T-helper 1 cell (primary cell): ENCODE data around the gene TBC1D22A.

Experiments used
- DNase-seq, 5 donors: peaks; one replicate each; pipeline ENCODE4 v3.0.0-alpha.2; 2012 to 2020

The TBC1D22A gene

DNA sequence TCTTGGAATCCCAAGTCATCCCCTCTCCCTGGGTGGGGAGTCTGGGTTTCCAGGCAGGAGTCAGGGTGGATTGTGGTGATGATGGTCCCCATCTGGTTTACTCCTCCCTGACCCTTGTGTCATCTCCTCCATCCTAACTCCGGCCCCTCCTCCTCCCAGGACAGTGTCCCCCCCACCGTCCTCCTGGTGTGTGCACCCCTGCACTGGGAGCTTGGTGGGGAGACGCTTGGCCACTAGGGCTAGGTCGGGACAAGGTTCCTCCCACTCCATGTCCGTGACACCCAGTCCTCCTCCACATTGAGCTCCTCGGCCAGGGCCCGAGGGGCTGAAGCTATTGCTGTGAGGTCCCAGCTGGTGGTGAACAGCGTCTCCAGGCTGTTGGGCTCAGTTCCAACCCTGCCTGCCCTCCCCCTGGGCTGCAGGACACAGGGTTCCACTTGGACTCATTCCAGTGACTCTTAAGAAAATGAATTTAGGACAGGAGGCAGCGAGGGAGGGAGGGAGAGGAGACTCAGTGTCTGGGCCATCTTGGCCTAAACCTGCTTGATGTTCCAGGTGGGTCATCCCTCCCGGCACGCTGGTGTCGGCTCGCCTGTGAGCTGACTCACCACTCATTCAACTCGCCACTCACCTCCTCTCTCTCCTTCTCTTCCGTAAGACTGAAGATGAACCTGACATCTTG is 433.2 kb downstream of the TBC1D22A start:
- DNase-seq = no peak

DNA sequence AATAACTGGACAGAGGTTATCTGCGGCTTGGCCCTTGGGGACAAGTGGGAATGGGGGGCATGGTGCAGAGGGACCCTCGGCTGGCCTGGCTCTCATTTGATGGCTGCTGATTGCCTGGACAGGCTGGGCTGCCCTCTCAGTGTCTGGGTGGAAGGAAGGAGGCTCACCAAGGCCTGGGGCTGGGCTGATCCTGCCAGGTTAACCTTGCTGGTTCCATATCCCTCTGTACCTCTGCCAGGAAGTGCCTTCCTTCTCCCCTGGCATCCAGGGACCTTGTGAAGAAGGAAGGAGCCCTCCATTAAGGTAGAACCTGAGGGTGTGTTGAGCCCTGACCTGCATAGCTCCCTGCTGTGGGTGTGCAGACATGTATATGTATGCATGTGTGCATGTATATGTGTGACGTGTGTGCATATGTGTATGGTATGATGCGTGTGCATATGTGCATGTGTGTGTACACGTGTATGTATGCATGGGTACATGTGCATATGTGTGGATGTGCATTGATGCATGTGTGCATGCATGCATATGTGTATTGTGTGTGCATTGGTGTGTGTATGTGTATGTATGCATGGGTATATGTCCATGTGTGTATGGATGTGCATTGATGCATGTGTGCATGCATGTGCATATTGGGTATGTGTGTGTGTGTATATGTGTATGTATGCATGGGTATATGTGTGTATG is 433.9 kb downstream of the TBC1D22A start:
- no peak for DNase-seq

DNA sequence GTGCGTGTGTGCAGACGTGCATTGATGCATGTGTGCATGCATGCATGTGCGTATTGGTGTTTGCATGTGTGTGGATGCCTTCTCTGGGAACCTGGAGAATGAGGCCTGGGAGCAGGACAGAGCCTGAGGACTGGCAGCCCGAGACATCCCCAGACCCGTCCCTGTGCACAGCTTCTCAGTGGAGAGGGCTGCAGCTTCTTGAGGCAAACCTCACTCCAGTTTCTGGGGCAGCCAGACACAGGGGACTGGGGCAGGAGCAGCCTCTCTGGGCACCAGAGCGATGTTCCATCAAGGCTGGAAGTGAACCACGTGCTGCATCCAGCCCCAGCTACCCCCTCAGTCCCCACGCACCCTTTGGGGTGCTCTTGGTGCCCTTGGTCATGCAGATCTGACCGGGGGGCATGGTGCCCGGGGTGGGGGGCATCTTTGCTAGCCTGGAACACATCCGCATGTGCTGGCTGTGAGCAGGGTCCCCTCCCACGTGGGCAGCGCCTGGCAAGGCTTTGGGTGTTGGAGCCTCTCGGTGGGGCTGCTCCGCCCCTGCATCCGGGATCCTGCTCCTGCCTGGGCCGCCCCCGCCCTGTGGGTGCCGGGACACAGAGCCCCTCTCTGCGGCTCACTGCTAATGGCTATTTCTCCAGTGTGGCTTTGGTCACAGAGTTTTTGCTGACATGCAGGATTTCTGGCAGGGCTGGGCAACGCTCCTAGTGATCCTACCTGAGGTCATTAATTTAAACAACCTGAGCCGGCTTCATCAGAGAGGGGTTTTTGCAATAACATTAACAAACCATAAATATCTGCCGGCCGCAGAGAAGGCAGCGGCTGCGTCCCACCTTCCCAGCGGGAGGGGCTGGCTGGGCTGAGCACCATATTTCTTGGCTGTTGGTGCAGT is 434.7 kb downstream of the TBC1D22A start:
- no peak for DNase-seq

DNA sequence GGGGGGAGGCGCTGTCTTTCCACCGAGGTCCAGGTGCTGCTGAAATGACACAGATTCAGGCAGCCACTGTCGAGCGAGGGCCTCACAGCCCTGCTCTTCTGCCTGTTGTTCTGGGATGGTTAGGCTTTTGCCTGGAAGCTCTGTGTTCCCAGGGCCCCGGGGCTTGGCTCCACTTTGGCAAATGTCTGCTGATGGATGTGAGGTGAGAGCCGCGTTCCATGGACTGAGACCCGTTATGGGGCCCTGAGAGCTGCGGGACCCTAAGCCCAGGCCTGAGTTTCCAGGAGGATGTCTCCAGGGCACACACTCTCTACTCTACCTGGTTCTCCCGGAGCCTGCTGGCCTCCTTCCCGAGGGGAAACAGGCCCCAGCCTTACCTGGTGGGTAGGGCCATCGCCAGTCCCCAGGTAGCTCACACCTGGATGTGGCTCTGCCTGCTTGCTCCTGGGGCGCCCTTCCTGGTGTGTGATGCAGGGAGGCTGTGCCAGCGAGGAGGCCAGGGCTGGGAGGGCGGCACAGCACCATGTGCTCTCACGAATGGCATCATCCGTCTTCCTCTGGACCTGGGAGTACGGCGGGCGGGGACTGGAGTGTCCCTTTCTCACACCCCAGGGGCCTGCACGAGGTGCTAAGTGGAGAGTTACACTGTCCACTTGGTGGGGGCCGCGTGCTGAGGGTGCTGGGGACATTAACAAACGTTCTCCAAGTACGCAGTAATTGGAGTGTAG is 435.5 kb downstream of the TBC1D22A start:
- no peak for DNase-seq

DNA sequence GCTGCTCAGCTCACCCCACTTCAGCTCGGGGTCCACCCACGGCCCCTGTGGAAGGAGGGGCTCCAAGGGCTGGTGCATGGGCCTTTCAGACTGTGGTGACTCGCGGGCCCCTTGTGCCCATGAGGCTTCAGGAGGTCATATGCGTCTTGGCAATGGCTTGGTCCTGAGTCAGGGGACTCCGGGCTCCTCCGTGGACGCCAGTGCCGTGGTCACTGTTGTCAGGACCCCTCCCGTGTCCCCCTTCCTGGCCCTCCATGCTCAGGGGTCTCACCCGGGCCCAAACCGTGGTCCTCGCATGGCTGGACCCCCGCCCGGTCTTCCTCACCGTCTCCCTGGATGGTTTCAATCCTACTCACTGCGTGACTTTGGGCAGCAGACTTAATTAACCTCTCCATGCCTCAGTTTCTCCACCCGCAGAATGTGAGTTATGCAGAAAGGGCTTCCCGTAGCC is 436.4 kb downstream of the TBC1D22A start:
- DNase-seq = no peak

DNA sequence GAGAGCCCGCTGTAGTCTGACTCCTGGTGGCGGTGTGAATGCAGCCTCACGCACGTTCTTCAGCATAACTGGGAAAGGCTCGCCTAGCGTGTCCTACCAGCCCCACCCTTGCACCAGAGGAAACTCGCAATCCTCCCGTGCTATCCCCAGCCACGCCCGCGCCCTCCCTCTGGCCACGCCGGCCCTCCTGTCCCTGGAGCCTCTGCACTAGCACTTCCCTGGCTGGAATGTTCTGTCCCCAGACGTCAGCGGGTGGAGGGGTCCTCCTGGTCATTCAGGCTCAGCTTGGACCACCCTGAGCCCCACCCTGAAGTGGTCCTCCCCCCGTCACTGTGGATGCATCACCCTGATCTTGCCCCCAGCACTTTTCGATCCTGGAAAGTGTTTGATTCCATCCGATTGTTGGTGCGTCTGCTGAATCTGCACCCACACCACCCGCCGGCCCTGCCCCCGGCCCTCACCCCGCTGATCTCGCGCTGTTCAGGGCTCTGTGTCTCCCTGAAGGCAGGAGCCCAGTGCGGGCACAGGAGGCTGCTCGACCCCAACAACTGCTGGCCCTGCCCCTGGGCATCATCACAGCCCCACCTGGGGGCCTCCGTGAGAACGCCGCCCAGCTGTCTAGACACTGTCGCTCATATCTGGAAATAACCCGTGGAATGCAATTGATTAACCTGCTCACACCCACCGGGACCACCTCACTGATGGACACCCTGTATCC is 437.0 kb downstream of the TBC1D22A start:
- DNase-seq = no peak

DNA sequence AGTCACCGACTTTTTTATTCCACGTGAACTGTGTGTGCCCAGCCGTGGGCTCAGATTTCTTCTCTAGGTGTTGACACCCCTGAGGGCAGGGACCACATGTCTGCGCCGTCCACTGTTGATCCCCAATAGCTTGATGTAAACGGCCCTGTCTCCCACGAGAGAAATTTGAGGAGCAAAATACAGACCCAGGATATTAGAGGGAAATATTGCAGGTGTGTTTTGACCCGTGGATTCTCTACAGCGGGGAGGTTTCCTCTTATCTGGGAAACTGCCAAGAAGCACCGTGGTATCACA is 437.5 kb downstream of the TBC1D22A start:
- no peak for DNase-seq

DNA sequence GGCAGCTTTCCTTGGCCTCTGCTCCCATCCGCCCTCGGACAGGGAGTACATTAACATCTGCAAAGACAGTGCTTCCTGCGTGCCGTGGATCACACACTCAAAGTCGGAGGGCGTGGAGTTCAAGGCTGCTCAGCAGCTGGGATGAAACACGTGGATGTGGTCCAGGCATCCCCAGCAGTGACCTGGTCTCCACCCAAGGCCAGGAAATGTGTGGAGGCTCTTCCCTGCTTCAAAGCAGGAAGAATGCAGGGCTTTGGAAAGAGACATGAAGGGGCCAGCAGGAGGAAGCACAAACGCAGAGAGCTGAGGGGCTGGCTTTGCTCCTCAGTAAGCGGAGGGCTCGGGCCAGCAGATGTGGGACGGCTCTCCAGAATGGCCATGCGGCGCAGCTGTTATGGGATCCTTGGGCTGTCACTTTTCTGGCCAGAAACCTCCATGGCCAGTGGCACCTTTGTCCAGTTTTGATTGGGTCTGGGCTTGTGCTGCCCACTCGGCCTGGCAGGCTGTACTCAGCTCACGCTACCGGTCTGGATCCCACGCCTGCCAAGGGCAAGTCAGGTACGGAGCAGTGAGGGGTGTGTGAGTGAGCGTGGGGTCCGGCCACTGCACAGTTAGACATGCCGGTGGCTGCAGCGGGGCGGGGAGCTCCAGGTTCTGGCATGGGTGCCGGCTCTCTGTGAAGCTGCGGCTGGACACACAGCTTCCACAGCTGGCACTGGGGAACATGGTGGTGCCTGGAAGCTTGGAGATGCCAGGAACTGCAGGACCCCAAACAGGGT is 438.0 kb downstream of the TBC1D22A start:
- DNase-seq = no peak

DNA sequence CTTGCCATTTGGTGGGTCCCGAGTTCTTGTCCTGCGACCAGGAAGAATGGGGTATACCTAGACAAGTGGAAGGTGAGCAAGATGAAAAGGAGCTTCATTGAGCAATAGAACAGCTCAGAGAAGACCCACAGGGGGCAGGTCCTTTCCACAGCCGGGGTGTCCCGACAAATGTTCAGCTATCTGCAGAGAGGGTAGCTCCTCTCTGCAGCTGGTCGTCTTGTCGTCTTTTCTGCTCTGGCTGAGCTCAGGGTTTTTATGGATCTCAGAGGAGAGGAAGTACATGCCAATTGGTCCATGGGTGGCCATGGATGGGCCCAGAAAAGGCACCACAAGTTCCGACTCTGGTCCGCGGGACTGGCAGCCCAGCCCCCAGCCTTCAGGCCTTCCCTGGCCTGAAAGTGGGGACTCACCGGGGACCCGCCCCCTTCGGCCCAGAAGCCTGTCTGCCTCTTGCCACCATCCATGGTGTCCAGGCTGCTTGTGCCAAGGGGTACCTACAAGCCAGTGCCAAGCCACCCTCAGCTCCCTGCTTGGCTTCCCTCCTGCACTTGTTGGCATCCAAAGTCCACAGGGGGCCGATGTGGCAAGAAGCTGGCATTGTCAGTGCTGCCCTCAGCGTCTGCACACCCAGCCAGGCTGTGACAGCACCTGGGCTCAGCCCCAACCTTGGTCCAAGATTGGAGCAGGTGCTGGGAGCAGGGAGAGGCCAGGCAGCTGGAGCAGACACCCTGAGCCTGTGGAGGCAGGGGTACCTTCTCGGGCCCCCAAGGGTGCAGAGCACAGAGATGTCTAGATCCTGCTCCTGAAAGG is 438.9 kb downstream of the TBC1D22A start:
- no peak for DNase-seq

DNA sequence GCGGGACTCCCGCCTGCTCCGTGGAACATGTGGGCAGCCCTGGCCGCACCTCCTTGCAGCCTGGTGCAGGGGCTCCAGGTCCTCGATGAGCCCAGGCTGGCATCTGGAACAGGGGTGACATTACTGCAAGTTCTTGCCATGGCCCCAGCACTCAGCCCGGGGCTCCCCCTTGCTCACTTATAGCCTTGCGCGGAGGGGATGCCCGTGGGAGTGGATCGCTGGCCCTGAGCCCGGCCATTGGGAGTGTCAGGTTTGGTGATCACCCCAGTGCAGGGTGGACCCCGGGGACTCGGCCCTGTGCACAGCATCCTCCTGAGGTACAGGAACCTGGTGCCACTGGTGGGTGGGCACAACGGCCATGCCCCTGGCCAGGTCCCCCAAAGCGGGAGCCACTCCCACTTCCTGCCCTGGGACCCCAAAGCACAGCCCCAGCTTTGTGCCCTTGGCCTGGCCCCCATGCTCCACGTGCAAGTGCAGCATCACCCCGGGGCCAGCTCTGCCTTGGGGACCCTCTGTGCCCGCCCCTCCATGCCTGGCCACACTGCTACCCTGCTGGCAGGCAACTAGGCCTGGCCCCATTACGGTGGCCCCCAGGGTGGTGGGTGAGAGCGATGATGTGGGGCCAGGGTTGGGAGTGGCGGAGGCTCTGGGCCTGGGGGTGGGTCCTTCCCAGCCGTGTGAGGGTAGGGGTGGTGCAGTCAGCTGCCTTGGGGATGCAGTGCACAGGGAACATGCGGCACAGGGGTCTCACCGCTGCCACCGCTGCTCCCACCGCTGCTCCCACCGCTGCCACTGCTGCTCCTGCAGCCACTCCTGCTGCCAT is 439.8 kb downstream of the TBC1D22A start:
- no peak for DNase-seq

DNA sequence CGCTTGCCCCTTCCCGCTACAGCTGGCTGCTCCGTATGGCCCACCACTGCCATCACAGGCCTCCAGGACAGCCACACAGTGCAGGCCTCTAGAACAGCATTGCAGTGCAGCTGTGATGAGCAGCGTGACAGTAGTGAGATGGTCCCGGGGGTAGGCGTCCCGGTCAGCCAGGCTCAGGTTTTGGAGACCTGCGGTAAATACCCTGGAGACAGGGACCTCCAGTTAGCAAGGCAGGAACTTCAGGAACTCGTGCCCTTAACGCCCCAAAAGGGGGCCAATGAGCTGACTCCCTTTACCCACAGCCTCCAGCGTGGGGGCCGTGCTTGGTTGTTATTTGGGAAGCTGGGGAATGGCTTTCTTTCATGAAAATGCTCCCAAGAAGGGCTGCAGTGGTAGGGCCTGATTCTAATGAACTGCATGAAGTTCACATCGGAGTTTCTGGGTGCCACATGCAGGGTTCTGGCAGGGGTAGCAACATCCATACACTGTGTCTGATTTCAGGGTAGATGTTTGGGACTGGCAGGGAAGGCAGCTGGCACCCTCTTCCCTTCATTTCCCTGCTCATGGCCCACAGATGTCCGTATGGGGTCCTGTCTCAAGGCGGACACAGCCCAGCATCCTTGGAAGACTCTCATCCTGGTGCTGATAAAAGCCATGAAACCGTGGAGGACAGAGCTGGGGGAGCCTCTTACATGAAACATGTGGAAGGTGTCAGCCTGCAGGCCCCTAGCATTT is 440.5 kb downstream of the TBC1D22A start:
- DNase-seq = no peak

DNA sequence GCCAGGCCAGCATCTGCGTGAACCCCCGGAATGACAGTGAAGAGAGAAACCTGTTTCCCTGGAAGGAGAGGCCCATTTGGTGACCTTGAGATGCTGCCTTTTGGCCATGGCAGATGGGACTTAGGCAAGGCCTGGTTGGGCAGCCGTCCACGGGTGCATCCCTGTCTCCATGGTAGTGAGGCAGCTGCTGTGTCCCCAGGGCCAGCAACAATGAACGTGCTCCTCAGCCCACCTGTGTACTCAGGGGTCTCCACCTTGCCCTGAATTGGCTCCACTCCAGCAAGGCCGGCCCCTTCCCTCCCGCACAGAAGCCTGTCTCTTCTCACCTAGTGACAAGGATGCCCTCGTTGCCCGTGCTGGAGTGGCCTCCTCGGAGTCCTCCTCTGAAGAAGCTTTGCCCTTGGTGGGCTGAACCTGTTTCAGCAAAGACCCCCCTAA is 441.1 kb downstream of the TBC1D22A start:
- no peak for DNase-seq

DNA sequence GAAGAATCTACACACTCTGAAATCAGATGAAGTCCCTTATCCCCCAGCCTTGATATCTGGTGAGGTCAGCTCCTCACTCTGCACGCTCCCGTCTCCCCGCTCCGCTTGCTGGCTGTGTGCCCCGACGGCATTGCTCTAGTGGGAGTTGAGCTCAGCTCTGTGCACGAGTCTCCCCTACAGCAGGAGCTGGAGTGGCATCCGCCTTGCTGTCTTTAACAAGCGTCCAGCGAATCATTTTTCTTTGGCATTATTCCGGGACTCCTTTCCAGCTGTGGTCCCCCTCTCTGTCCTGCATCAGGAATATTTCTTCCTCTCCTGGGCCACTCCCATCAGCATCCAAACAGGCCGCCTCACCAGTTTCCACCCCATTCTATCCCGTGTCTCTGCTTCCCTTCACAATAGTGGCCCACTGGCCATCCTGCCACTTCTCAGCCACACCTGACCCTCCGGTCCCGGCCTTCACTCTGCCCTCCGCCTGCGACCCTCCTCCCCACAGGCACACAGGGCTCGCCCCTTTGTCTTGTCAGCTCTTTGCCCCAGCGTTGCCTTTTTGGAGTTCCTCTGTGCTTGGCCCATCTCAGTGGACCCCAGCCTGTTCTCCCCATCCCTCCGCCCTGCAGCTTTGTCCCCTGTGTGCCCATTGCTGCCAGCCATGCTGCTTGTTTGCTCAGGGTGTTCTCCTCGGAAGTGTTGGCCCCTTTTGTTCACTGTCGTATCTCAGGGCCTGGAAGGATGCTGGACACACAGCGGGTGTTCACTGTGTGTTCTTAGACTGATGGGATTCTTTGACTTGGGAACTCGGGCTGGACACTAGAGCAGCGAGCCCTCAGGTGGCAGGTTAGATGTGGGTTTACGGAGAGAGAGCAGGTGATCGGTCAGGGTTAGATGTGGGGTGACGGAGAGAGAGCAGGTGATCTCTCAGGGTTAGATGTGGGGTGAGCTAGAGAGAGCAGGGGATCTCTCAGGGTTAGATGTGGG is 441.8 kb downstream of the TBC1D22A start:
- DNase-seq = no peak

DNA sequence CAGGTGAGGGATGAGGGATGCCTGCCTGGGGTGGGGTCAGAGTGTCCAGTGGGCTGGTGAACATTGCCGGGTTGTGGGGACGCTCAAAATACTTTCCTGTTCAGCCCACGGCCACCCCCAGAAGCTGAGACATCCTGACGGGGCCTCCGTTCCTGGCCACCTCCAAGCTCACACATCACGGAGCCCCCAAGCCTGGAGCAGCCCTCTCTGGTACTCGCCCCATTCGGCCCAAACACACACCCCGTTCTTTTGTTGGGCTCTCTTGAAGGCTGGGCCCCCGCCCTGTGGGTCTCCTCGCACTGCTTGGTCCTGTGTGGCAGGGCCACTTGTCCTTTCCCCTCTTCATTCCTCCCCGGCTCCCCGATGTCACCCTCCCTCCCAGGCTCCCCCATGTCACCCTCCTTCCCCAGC is 442.6 kb downstream of the TBC1D22A start:
- no peak for DNase-seq

DNA sequence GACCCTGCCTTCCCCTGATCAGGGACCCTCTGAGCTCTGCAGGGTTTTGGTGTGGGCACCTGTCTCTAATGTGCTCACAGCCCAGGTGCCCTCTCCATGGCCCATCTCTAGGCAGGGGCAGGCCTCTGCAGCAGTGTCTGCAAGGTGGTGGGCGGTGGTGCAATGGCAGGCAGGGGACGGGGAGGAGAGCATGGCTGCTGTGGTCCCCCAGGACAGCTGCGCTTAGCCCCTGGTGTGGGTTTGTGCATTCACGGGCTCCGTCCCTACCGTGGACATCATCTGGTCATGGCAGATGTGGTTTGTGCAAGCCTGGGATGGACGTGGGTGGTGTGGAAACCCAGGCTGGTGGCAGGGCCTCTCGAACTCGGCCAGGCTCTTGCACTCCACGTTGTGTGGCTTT is 443.1 kb downstream of the TBC1D22A start:
- DNase-seq = no peak

DNA sequence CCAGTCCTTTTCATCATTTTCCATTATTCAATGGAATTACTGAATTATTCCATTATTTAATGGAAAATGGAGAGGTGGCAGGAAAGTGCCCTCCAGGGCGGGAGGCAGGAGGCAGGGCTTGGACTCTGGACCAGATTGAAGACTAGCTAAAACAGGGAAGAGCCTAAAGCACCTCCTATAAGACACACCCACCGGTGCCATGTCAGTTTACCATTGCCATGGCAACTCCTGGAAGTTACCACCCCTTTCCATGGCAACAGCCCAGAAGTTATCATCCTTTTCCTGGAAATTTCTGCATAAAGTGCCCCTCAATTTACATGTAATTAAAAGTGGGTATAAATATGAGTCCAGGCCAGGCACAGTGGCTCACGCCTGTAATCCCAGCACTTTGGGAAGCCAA is 443.7 kb downstream of the TBC1D22A start:
- DNase-seq = no peak

DNA sequence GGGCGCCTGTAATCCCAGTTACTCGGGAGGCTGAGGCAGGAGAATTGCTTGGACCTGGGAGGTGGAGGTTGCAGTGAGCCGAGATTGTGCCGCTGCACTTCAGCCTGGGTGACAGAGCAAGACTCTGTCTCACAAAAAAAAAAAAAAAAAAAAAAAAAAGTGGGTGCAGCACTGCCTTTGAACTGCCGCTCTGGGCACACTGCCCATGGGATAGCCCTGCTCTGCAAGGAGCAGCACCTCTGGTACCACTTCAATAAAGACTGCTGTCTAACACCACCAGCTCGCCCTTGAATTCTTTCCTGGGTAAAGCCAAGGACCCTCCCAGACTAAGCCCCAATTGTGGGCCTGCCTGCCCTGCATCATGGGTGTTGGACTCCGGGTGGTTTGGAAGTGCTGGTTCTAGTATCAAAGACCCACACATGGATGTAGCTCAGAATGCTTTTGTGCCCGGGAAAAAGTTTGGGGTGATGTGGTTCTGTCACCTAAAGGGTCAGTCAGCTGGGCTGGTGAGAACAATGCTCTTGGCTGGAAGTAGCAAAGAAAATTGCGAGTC is 444.3 kb downstream of the TBC1D22A start:
- DNase-seq = no peak
